Measurements from ENCODE around the gene GLCCI1.

GLCCI1 gene

GRCh38 chr7:8070451-8071180 is 102.0 kb downstream of the GLCCI1 start:
- no peak overlapping the region for H3K9ac ChIP-seq (ENCODE audit: low read length)
- TF ChIP-seq EZH2phosphoT487 (IDR thresholded peaks at IDR 0.05; ENCODE audit: low read depth) (no peak), CTCF (IDR thresholded peaks at IDR 0.05; ENCODE audit: low read depth, low read length) (no peak)
- no peak overlapping the region for H2AFZ ChIP-seq (ENCODE audit: low read depth, low read length)
- no peak overlapping the region for H3K27ac ChIP-seq (ENCODE audit: low read length)
- H3K36me3 ChIP-seq (replicated peaks; ENCODE audit: low read depth, low read length), result no peaks in the 10 kb centered on the region
- no peak overlapping the region for H3K4me2 ChIP-seq (ENCODE audit: low read length)
- no peaks in the 10 kb centered on the region for H3K79me2 ChIP-seq (ENCODE audit: low read length)
- no peaks in the 10 kb centered on the region for H3K27me3 ChIP-seq (ENCODE audit: low read depth, low read length)
- H4K20me1 ChIP-seq (ENCODE audit: insufficient read depth, low read length), result no peaks in the 10 kb centered on the region
- H3K4me1 ChIP-seq (ENCODE audit: low read length), result no peaks in the 10 kb centered on the region
- no peaks in the 10 kb centered on the region for H3K9me3 ChIP-seq (ENCODE audit: insufficient read depth, low read length)
- no peak overlapping the region for H3K4me3 ChIP-seq (ENCODE audit: low read length)

GRCh38 chr7:8078418-8078817 is 109.8 kb downstream of the GLCCI1 start:
- H4K20me1 ChIP-seq (ENCODE audit: insufficient read depth, low read length), result no peaks in the 10 kb centered on the region
- no peaks in the 10 kb centered on the region for H3K79me2 ChIP-seq (ENCODE audit: low read length)
- no peak for TF ChIP-seq CTCF (IDR thresholded peaks at IDR 0.05; ENCODE audit: low read depth, low read length)
- TF ChIP-seq EZH2phosphoT487 (IDR thresholded peaks at IDR 0.05; ENCODE audit: low read depth), result no peak
- H2AFZ ChIP-seq (ENCODE audit: low read depth, low read length), result no peak overlapping the region
- no peaks in the 10 kb centered on the region for H3K27me3 ChIP-seq (ENCODE audit: low read depth, low read length)
- no peak overlapping the region for H3K4me2 ChIP-seq (ENCODE audit: low read length)
- H3K9me3 ChIP-seq (ENCODE audit: insufficient read depth, low read length), result no peaks in the 10 kb centered on the region
- H3K4me1 ChIP-seq (ENCODE audit: low read length), result no peaks in the 10 kb centered on the region
- no peak overlapping the region for H3K9ac ChIP-seq (ENCODE audit: low read length)
- H3K4me3 ChIP-seq (ENCODE audit: low read length), result no peak overlapping the region
- no peaks in the 10 kb centered on the region for H3K36me3 ChIP-seq (replicated peaks; ENCODE audit: low read depth, low read length)
- H3K27ac ChIP-seq (ENCODE audit: low read length), result no peak overlapping the region

- Histone ChIP-seq H4K20me1 (ENCODE audit: insufficient read depth, low read length) (no peaks in the 10 kb centered on the region), H3K79me2 (ENCODE audit: low read length) (no peaks in the 10 kb centered on the region), H3K27me3 (ENCODE audit: low read depth, low read length) (no peaks in the 10 kb centered on the region), H3K4me3 (ENCODE audit: low read length) (no peak overlapping the region), H3K36me3 (replicated peaks; ENCODE audit: low read depth, low read length) (no peaks in the 10 kb centered on the region), H3K27ac (ENCODE audit: low read length) (no peak overlapping the region), H3K4me2 (ENCODE audit: low read length) (no peak overlapping the region), H3K4me1 (ENCODE audit: low read length) (no peaks in the 10 kb centered on the region), H3K9me3 (ENCODE audit: insufficient read depth, low read length) (no peaks in the 10 kb centered on the region), H2AFZ (ENCODE audit: low read depth, low read length) (no peak overlapping the region), H3K9ac (ENCODE audit: low read length) (no peak overlapping the region)
- TF ChIP-seq CTCF (IDR thresholded peaks at IDR 0.05; ENCODE audit: low read depth, low read length) (no peak), EZH2phosphoT487 (IDR thresholded peaks at IDR 0.05; ENCODE audit: low read depth) (no peak)
Measured at GRCh38 chr7:8082762-8083161, 114.2 kb downstream of the GLCCI1 start.

GRCh38 chr7:8084836-8085235 is 116.2 kb downstream of the GLCCI1 start:
- no peak overlapping the region for H3K27ac ChIP-seq (ENCODE audit: low read length)
- no peak overlapping the region for H3K4me2 ChIP-seq (ENCODE audit: low read length)
- no peak overlapping the region for H2AFZ ChIP-seq (ENCODE audit: low read depth, low read length)
- H4K20me1 ChIP-seq (ENCODE audit: insufficient read depth, low read length), result no peaks in the 10 kb centered on the region
- no peaks in the 10 kb centered on the region for H3K36me3 ChIP-seq (replicated peaks; ENCODE audit: low read depth, low read length)
- no peak for TF ChIP-seq EZH2phosphoT487 (IDR thresholded peaks at IDR 0.05; ENCODE audit: low read depth)
- no peak for TF ChIP-seq CTCF (IDR thresholded peaks at IDR 0.05; ENCODE audit: low read depth, low read length)
- H3K27me3 ChIP-seq (ENCODE audit: low read depth, low read length), result no peaks in the 10 kb centered on the region
- H3K4me1 ChIP-seq (ENCODE audit: low read length), result no peaks in the 10 kb centered on the region
- H3K9ac ChIP-seq (ENCODE audit: low read length), result no peak overlapping the region
- H3K79me2 ChIP-seq (ENCODE audit: low read length), result no peaks in the 10 kb centered on the region
- H3K9me3 ChIP-seq (ENCODE audit: insufficient read depth, low read length), result no peaks in the 10 kb centered on the region
- no peak overlapping the region for H3K4me3 ChIP-seq (ENCODE audit: low read length)
